Measurements from ENCODE around the gene PTPN22. TPM values are rescaled to one million over a fixed set of nuclear protein-coding genes. Genes with fewer than 3 reads are reported as not detected.

PTPN22 gene
- total and polyA plus RNA-seq, 7 donors = 0.71 to 4.4 (median 1.8) TPM

- TF ChIP-seq EP300 (IDR thresholded peaks at IDR 0.05) (peak in 2 of 4 donors; percentile 30 to 51), POLR2AphosphoS5 (IDR thresholded peaks at IDR 0.05) (peak; percentile 81 to 92 (median 86)), CTCF (IDR thresholded peaks at IDR 0.05) (peak; percentile 64 to 82 (median 77)), POLR2A (IDR thresholded peaks at IDR 0.05) (peak; percentile 55 to 74)
- intact Hi-C loops (cut with DNase I) = loop anchor here (1.0 to 10.0 kb wide), 5 partner anchors 24 to 510 kb away; partner anchors contain the start of genes HIPK1, MAGI3, OLFML3 and RSBN1
- DNase-seq = peak; percentile 100
- Histone ChIP-seq H3K4me3 (peak within 1 kb of the TSS; percentile 67 to 81 (median 73)), H3K4me1 (peaks cover 0 to 23% (median 21%) of the 10 kb centered on the region in 4 donors), H3K36me3 (peaks cover 0 to 46% (median 7%) of the 10 kb centered on the region in 4 donors), H3K27ac (peak within 1 kb of the TSS; percentile 87 to 95 (median 92)), H3K27me3 (no peaks in the 10 kb centered on the region), H3K9me3 (no peaks in the 10 kb centered on the region)
- 0 to 1% methylated on average over 67 of the region's 67 CpGs for WGBS, 2 donors
Measured at GRCh38 chr1:113904674-113905434, 33.3 kb upstream of the PTPN22 start, which contains the start of the genes AP4B1 and DCLRE1B. TSS of gene AP4B1 (minus strand) at chr1:113904799. CDS start at chr1:113904717, 82 bp downstream. TSS of gene DCLRE1B (plus strand) at chr1:113905326. CDS start at chr1:113905587, 261 bp downstream.

GRCh38 chr1:113904293-113904673, 32.8 kb upstream of the PTPN22 start:
- Histone ChIP-seq H3K27me3 (no peaks in the 10 kb centered on the region), H3K36me3 (peaks cover 0 to 46% (median 7%) of the 10 kb centered on the region in 4 donors), H3K9me3 (no peaks in the 10 kb centered on the region), H3K4me3 (peak overlapping the region; percentile 57 to 81 (median 73)), H3K4me1 (peaks cover 0 to 28% (median 21%) of the 10 kb centered on the region in 4 donors), H3K27ac (peak overlapping the region; percentile 87 to 95 (median 92))
- intact Hi-C loops (cut with DNase I) = loop anchor here (2.0 to 10.0 kb wide), 4 partner anchors 69 to 509 kb away; partner anchors contain the start of genes MAGI3, OLFML3 and RSBN1
- WGBS, 2 donors = 0 to 1% methylated on average over 11 of the region's 11 CpGs
- DNase-seq = no peak
- TF ChIP-seq EP300 (IDR thresholded peaks at IDR 0.05) (no peak), CTCF (IDR thresholded peaks at IDR 0.05) (no peak), POLR2AphosphoS5 (IDR thresholded peaks at IDR 0.05) (no peak), POLR2A (IDR thresholded peaks at IDR 0.05) (no peak)

GRCh38 chr1:113903501-113904292, 32.2 kb upstream of the PTPN22 start:
- no peak for DNase-seq
- H3K4me1 ChIP-seq = peaks cover 0 to 34% (median 21%) of the 10 kb centered on the region in 4 donors
- no peak for TF ChIP-seq POLR2AphosphoS5 (IDR thresholded peaks at IDR 0.05)
- no peak for TF ChIP-seq CTCF (IDR thresholded peaks at IDR 0.05)
- TF ChIP-seq EP300 (IDR thresholded peaks at IDR 0.05) = no peak
- TF ChIP-seq POLR2A (IDR thresholded peaks at IDR 0.05) = no peak
- no peaks in the 10 kb centered on the region for H3K27me3 ChIP-seq
- H3K36me3 ChIP-seq = peaks cover 0 to 44% (median 7%) of the 10 kb centered on the region in 4 donors
- peak overlapping the region; percentile 57 to 81 (median 73) for H3K4me3 ChIP-seq
- intact Hi-C loops (cut with DNase I) = loop anchor here (2.0 to 10.0 kb wide), 4 partner anchors 69 to 509 kb away; partner anchors contain the start of genes MAGI3, OLFML3 and RSBN1
- no peaks in the 10 kb centered on the region for H3K9me3 ChIP-seq
- WGBS, 2 donors = 15 to 18% methylated on average over 7 of the region's 7 CpGs
- H3K27ac ChIP-seq = peak overlapping the region; percentile 87 to 95 (median 92)

GRCh38 chr1:113901191-113901590, 29.7 kb upstream of the PTPN22 start:
- Histone ChIP-seq H3K4me1 (peaks cover 0 to 27% (median 19%) of the 10 kb centered on the region in 4 donors), H3K9me3 (no peaks in the 10 kb centered on the region), H3K36me3 (peaks cover 0 to 56% (median 9%) of the 10 kb centered on the region in 4 donors), H3K27me3 (no peaks in the 10 kb centered on the region), H3K4me3 (no peak overlapping the region), H3K27ac (no peak overlapping the region)
- WGBS, 2 donors = 19 to 62% methylated on average over 3 of the region's 3 CpGs
- no peak for DNase-seq
- intact Hi-C loops (cut with DNase I) = loop anchor here (10.0 kb wide), 1 partner anchor 506 kb away; the partner anchor contains the start of gene MAGI3
- TF ChIP-seq POLR2A (IDR thresholded peaks at IDR 0.05) (no peak), POLR2AphosphoS5 (IDR thresholded peaks at IDR 0.05) (no peak), CTCF (IDR thresholded peaks at IDR 0.05) (no peak), EP300 (IDR thresholded peaks at IDR 0.05) (no peak)

Data from sigmoid colon (tissue), 7 donors.